ENCODE measurements around the gene AGO3. TPM values are rescaled to one million over a fixed set of nuclear protein-coding genes. Genes with fewer than 3 reads are reported as not detected.
"Not testable (repeated sequence)": the region's sequence is repeated elsewhere in the genome, so short reads cannot be mapped to it uniquely, and the experiment has no call there.

AGO3 gene
- total and polyA plus RNA-seq, 7 experiments from 2014 or later, result 11.8 to 49.2 (median 32.9) TPM

DNA sequence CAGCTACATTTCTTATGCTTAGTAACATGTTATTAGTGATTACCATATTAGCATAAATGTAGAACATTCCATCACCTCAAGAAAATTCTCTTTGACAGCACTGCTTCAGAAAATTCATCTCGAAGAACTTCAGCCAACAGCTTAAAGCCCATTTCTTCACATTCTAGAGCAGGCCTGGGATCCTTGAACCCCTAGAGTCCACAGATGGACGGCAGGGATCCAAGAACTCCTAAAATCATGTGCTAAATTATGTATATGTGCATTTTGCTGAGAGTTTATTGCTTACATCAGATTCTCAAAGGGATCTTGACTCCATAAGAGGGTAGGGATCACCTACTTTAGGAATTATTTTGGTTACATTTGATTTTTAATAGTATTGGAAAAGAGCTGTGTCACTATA lies 76.8 kb downstream of the AGO3 start:
- DNase-seq (no peak), ATAC-seq (no peak)
- ChIA-PET CTCF (no interaction called here), POLR2A (interaction anchor here (0.6 kb wide), 1 partner anchor 75 kb away, joined by 3 read pairs; no protein-coding TSS in a partner anchor)
- H3K27ac ChIP-seq (ENCODE audit: low read depth, low read length), result no peak overlapping the region
- peaks cover 0 to 20% (median 4%) of the 10 kb centered on the region in 3 experiments for H3K36me3 ChIP-seq (ENCODE audit: control insufficient read depth in 2 of 3, insufficient read depth in 3 of 3, low read length in 3 of 3)
- Mint-ChIP-seq H3K4me1 (peaks cover 0 to 1% (median 0%) of the 10 kb centered on the region in 7 donors), H3K27ac (no peak overlapping the region), H3K9me3 (no peaks in the 10 kb centered on the region), H3K4me3 (no peak overlapping the region), H3K27me3 (no peaks in the 10 kb centered on the region), H3K36me3 (peaks cover 0 to 18% (median 9%) of the 10 kb centered on the region in 5 donors)
- no peak overlapping the region for H3K4me3 ChIP-seq (ENCODE audit: low read length)
- intact Hi-C loops (cut with micrococcal nuclease), result no loop called here
- no peaks in the 10 kb centered on the region for H3K27me3 ChIP-seq (ENCODE audit: control insufficient read depth in 2 of 2, insufficient read depth in 2 of 2, low read length in 2 of 2)
- no peaks in the 10 kb centered on the region for H3K9me3 ChIP-seq (ENCODE audit: control insufficient read depth in 2 of 3, low read length in 3 of 3)
- H3K4me1 ChIP-seq (ENCODE audit: control insufficient read depth in 2 of 2, insufficient read depth in 2 of 2, low read length in 2 of 2), result no peaks in the 10 kb centered on the region

GRCh38 chr1:36008546-36009197 lies 77.8 kb downstream of the AGO3 start:
- ChIA-PET CTCF (no interaction called here), POLR2A (interaction anchor here (0.6 kb wide), 1 partner anchor 76 kb away, joined by 3 read pairs; no protein-coding TSS in a partner anchor)
- H3K27ac Mint-ChIP-seq, result no peak overlapping the region
- intact Hi-C loops (cut with micrococcal nuclease), result no loop called here
- ATAC-seq (no peak), DNase-seq (no peak)
- H3K4me3 ChIP-seq (ENCODE audit: low read length), result no peak overlapping the region
- peaks cover 6 to 24% (median 14%) of the 10 kb centered on the region in 5 donors for H3K36me3 Mint-ChIP-seq
- H3K27ac ChIP-seq (ENCODE audit: low read depth, low read length), result no peak overlapping the region
- peaks cover 0 to 3% (median 0%) of the 10 kb centered on the region in 7 donors for H3K4me1 Mint-ChIP-seq
- peaks cover 0 to 28% (median 4%) of the 10 kb centered on the region in 3 experiments for H3K36me3 ChIP-seq (ENCODE audit: control insufficient read depth in 2 of 3, insufficient read depth in 3 of 3, low read length in 3 of 3)
- H3K9me3 Mint-ChIP-seq, result no peaks in the 10 kb centered on the region
- no peaks in the 10 kb centered on the region for H3K27me3 Mint-ChIP-seq
- no peaks in the 10 kb centered on the region for H3K4me1 ChIP-seq (ENCODE audit: control insufficient read depth in 2 of 2, insufficient read depth in 2 of 2, low read length in 2 of 2)
- H3K27me3 ChIP-seq (ENCODE audit: control insufficient read depth in 2 of 2, insufficient read depth in 2 of 2, low read length in 2 of 2), result no peaks in the 10 kb centered on the region
- no peaks in the 10 kb centered on the region for H3K9me3 ChIP-seq (ENCODE audit: control insufficient read depth in 2 of 3, low read length in 3 of 3)
- H3K4me3 Mint-ChIP-seq, result no peak overlapping the region

DNA sequence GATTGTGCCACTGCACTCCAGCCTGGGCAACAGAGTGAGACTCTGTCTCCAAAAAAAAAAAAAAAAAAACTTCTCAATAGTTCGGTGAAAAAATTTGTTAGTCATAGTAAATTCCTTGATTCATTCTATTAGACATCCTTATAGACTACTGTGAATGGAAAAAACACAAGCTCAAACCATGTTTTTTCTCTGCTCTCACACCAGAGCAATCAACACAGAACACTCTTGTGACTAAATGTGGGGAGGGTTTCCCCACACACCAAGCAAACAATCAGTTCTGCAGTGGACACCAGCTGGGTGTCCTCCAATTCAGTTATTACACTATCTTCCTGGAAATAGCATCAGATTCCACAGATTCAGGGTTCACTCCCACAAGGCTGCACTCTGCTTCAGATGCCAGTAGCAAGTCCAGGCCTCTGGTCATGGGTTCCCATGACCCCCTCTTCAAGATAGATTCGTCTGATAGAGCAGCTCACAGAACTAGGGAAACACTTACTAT lies 83.9 kb downstream of the AGO3 start:
- ChIA-PET CTCF (no interaction called here), POLR2A (no interaction called here)
- H3K4me1 Mint-ChIP-seq, result peaks cover 0 to 1% (median 0%) of the 10 kb centered on the region in 7 donors
- Histone ChIP-seq H3K27ac (ENCODE audit: low read depth, low read length) (no peak overlapping the region), H3K9me3 (ENCODE audit: control insufficient read depth in 2 of 3, low read length in 3 of 3) (no peaks in the 10 kb centered on the region), H3K27me3 (ENCODE audit: control insufficient read depth in 2 of 2, insufficient read depth in 2 of 2, low read length in 2 of 2) (no peaks in the 10 kb centered on the region), H3K4me1 (ENCODE audit: control insufficient read depth in 2 of 2, insufficient read depth in 2 of 2, low read length in 2 of 2) (no peaks in the 10 kb centered on the region), H3K4me3 (ENCODE audit: low read length) (no peak overlapping the region), H3K36me3 (ENCODE audit: control insufficient read depth in 2 of 3, insufficient read depth in 3 of 3, low read length in 3 of 3) (peaks cover 0 to 42% (median 0%) of the 10 kb centered on the region in 3 experiments)
- DNase-seq (no peak), ATAC-seq (no peak)
- intact Hi-C loops (cut with micrococcal nuclease), result no loop called here
- H3K9me3 Mint-ChIP-seq, result no peaks in the 10 kb centered on the region
- H3K4me3 Mint-ChIP-seq, result no peak overlapping the region
- peaks cover 12 to 43% (median 22%) of the 10 kb centered on the region in 5 donors for H3K36me3 Mint-ChIP-seq
- H3K27ac Mint-ChIP-seq, result no peak overlapping the region
- no peaks in the 10 kb centered on the region for H3K27me3 Mint-ChIP-seq

- Histone ChIP-seq H3K27ac (ENCODE audit: low read depth, low read length) (no peak overlapping the region), H3K27me3 (ENCODE audit: control insufficient read depth in 2 of 2, insufficient read depth in 2 of 2, low read length in 2 of 2) (no peaks in the 10 kb centered on the region), H3K4me3 (ENCODE audit: low read length) (no peak overlapping the region), H3K9me3 (ENCODE audit: control insufficient read depth in 2 of 3, low read length in 3 of 3) (no peaks in the 10 kb centered on the region), H3K4me1 (ENCODE audit: control insufficient read depth in 2 of 2, insufficient read depth in 2 of 2, low read length in 2 of 2) (no peaks in the 10 kb centered on the region), H3K36me3 (ENCODE audit: control insufficient read depth in 2 of 3, insufficient read depth in 3 of 3, low read length in 3 of 3) (peaks cover 0 to 42% (median 0%) of the 10 kb centered on the region in 3 experiments)
- ChIA-PET CTCF (no interaction called here), POLR2A (no interaction called here)
- peaks cover 12 to 42% (median 26%) of the 10 kb centered on the region in 5 donors for H3K36me3 Mint-ChIP-seq
- H3K27ac Mint-ChIP-seq, result peak overlapping the region in 1 of 9 donors; percentile 32
- peaks cover 0 to 1% (median 0%) of the 10 kb centered on the region in 7 donors for H3K4me1 Mint-ChIP-seq
- intact Hi-C loops (cut with micrococcal nuclease), result no loop called here
- no peak overlapping the region for H3K4me3 Mint-ChIP-seq
- ATAC-seq (no peak), DNase-seq (no peak)
- H3K9me3 Mint-ChIP-seq, result no peaks in the 10 kb centered on the region
- no peaks in the 10 kb centered on the region for H3K27me3 Mint-ChIP-seq
Observed at GRCh38 chr1:36016686-36017085, 85.8 kb downstream of the AGO3 start.

DNA sequence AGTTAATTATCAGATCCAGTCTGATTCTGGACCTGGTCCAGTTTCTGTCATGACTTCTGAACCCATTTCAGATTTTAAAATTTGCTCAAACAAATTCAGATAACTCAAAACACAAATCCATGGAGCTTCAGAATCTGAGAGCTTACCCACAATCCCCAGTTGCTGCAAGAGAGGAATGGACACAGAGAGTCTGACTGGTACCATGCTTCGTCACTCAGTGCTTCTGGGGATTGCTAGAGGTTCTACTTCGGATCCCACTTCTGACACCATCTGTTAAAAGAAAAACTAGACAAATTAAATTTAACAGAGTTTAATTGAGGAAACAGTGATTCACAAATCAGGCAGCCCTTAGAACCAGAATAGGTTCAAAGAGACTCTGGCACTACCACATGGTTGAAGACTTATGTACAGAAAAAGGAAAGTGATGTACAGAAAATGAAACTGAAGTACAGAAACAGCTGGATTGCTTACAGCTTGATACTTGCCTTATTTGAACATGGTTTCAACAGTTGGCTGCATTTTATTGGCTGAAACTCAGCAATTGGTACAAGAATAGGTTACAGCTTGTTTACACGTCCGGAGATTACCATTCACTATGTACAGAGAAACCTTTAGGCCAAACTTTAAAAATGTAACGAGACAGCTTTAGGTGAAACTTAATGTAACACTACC lies 92.3 kb downstream of the AGO3 start:
- no peak overlapping the region for H3K4me3 ChIP-seq (ENCODE audit: low read length)
- peaks cover 0 to 30% (median 0%) of the 10 kb centered on the region in 3 experiments for H3K36me3 ChIP-seq (ENCODE audit: control insufficient read depth in 2 of 3, insufficient read depth in 3 of 3, low read length in 3 of 3)
- peaks cover 0 to 48% (median 37%) of the 10 kb centered on the region in 5 donors for H3K36me3 Mint-ChIP-seq
- H3K9me3 Mint-ChIP-seq, result peaks cover 0 to 8% (median 0%) of the 10 kb centered on the region in 11 donors
- H3K4me1 ChIP-seq (ENCODE audit: control insufficient read depth in 2 of 2, insufficient read depth in 2 of 2, low read length in 2 of 2), result no peaks in the 10 kb centered on the region
- ATAC-seq, result no peak
- H3K27me3 ChIP-seq (ENCODE audit: control insufficient read depth in 2 of 2, insufficient read depth in 2 of 2, low read length in 2 of 2), result no peaks in the 10 kb centered on the region
- ChIA-PET CTCF (no interaction called here), POLR2A (no interaction called here)
- peak overlapping the region in 2 of 9 donors; percentile 26 to 28 for H3K27ac Mint-ChIP-seq
- DNase-seq, result no peak
- H3K4me1 Mint-ChIP-seq, result no peaks in the 10 kb centered on the region
- no peaks in the 10 kb centered on the region for H3K27me3 Mint-ChIP-seq
- H3K27ac ChIP-seq (ENCODE audit: low read depth, low read length), result no peak overlapping the region
- no peak overlapping the region for H3K4me3 Mint-ChIP-seq
- H3K9me3 ChIP-seq (ENCODE audit: control insufficient read depth in 2 of 3, low read length in 3 of 3), result no peaks in the 10 kb centered on the region
- intact Hi-C loops (cut with micrococcal nuclease), result no loop called here

GRCh38 chr1:36024024-36024423 lies 93.1 kb downstream of the AGO3 start:
- H3K9me3 Mint-ChIP-seq; POLR2A ChIA-PET; H3K27ac ChIP-seq (ENCODE audit: low read depth, low read length); H3K4me1 Mint-ChIP-seq; intact Hi-C loops (cut with micrococcal nuclease); H3K4me3 Mint-ChIP-seq; ATAC-seq; H3K4me3 ChIP-seq (ENCODE audit: low read length); H3K4me1 ChIP-seq (ENCODE audit: control insufficient read depth in 2 of 2, insufficient read depth in 2 of 2, low read length in 2 of 2); H3K27me3 ChIP-seq (ENCODE audit: control insufficient read depth in 2 of 2, insufficient read depth in 2 of 2, low read length in 2 of 2); H3K27me3 Mint-ChIP-seq; DNase-seq; H3K9me3 ChIP-seq (ENCODE audit: control insufficient read depth in 2 of 3, low read length in 3 of 3): not testable (repeated sequence)
- Mint-ChIP-seq H3K27ac (peak overlapping the region in 2 of 9 donors; percentile 28 to 68), H3K36me3 (peaks cover 0 to 48% (median 39%) of the 10 kb centered on the region in 5 donors)
- CTCF ChIA-PET, result interaction anchor here (0.5 kb wide), 1 partner anchor 24 kb away, joined by 3 read pairs; no protein-coding TSS in a partner anchor
- peaks cover 0 to 25% (median 0%) of the 10 kb centered on the region in 3 experiments for H3K36me3 ChIP-seq (ENCODE audit: control insufficient read depth in 2 of 3, insufficient read depth in 3 of 3, low read length in 3 of 3)

Data from naive thymus-derived CD4-positive, alpha-beta T cell (primary cell).